K562 (cell line): Measurements from ENCODE around the gene NF1. TPM values are rescaled to one million over a fixed set of nuclear protein-coding genes. Genes with fewer than 3 reads are reported as not detected.
A peak's percentile ranks its signal among the peaks of the same experiment; 100 is the strongest.

Experiments used
- ATAC-seq: fragments of 200-7000 bp; cut with Tn5 transposase; 3 replicates; pipeline ENCODE4 v1.9.1; 2020; ENCODE audit warnings: moderate library complexity
- BruUV-seq: library from RNA; stranded (reverse); fragments of 400-500 nt; replicated peaks from 2 replicates; lab custom pipeline; 2021; lab: Mats Ljungman, UMichigan
- CTCF ChIA-PET: fragments of 300-600 bp; formaldehyde crosslinking; extraction: SDS; loops from one replicate; lab custom pipeline; 2021; ENCODE audit warnings: low intra/inter-chr PET ratio; lab: Yijun Ruan, JAX
- POLR2A ChIA-PET: fragments of 300-600, 350-650 bp; sonication (Branson Sonifier 250); formaldehyde crosslinking; extraction: SDS; loops from one replicate; lab custom pipeline; 2021; ENCODE audit warnings: antibody characterized with exemption, inconsistent platforms; lab: Yijun Ruan, JAX
- DNase-seq, 4 experiments: peaks; one replicate each; pipeline versions ENCODE4 v3.0.0 to v3.0.0-alpha.2; 2011 to 2018; ENCODE audit warnings: low spot score in 3 of 4, mixed read lengths in 3 of 4; ENCODE audit errors: extremely low read depth in 1 of 4
- FAIRE-seq: peaks from 2 replicates; lab custom pipeline; 2011; peaks lifted over from hg19 to GRCh38; lab: Jason Lieb, UNC
- H2AFZ ChIP-seq: 2 replicates; pipeline ENCODE4 v1.6.0; 2011; ENCODE audit warnings: low read depth, low read length, control low read depth, inconsistent platforms
- H3K27ac ChIP-seq: fragments of 200-600 bp; 3 replicates; pipeline ENCODE4 v1.8.0; 2011; ENCODE audit warnings: low read depth, mild to moderate bottlenecking, control low read depth, inconsistent platforms, low read length, moderate library complexity, mixed read lengths; ENCODE audit errors: extremely low read depth
- H3K27me3 ChIP-seq, 2 experiments: fragments of 300-600 bp in 1 of 2; 2 replicates in 1 of 2; 3 replicates in 1 of 2; pipeline versions ENCODE4 v1.6.0 to v1.8.0; 2011; ENCODE audit warnings: inconsistent platforms in 2 of 2, low read length in 2 of 2, mild to moderate bottlenecking in 1 of 2, mixed read lengths in 1 of 2, moderate library complexity in 1 of 2; ENCODE audit not compliant: control insufficient read depth in 2 of 2, insufficient read depth in 2 of 2
- H3K36me3 ChIP-seq: fragments of 300-600 bp; 3 replicates; pipeline ENCODE4 v1.8.0; 2011; ENCODE audit warnings: mild to moderate bottlenecking, low read length, inconsistent platforms; ENCODE audit not compliant: control insufficient read depth, insufficient read depth
- H3K4me1 ChIP-seq, 2 experiments: fragments of 200-600 bp in 1 of 2; replicated peaks in 1 of 2; 2 replicates in 1 of 2; 3 replicates in 1 of 2; pipeline versions ENCODE4 v1.5.1 to v1.8.0; 2011; ENCODE audit warnings: inconsistent platforms in 2 of 2, low read length in 2 of 2, mild to moderate bottlenecking in 1 of 2, mixed read lengths in 1 of 2, moderate library complexity in 1 of 2; ENCODE audit not compliant: control insufficient read depth in 2 of 2, insufficient read depth in 2 of 2
- H3K4me2 ChIP-seq: 2 replicates; pipeline ENCODE4 v1.6.1; 2011; ENCODE audit warnings: low read length, control low read depth, inconsistent platforms, mixed read lengths; ENCODE audit not compliant: insufficient read depth
- H3K4me3 ChIP-seq: fragments of 200-600 bp; sonication (generic), shearing (Covaris generic); 2 replicates; pipeline ENCODE4 v1.5.1; 2016; ENCODE audit warnings: control low read depth, inconsistent platforms
- H3K79me2 ChIP-seq: fragments of 200-600 bp; 3 replicates; pipeline ENCODE4 v1.8.0; 2011; ENCODE audit warnings: low read length, inconsistent platforms; ENCODE audit not compliant: control insufficient read depth, insufficient read depth
- H3K9ac ChIP-seq, 2 experiments: 2 replicates each; pipeline versions ENCODE4 v1.6.0 to v1.6.1; 2011; ENCODE audit warnings: low read depth in 2 of 2, low read length in 2 of 2, control low read depth in 1 of 2, inconsistent platforms in 1 of 2, mild to moderate bottlenecking in 1 of 2, mixed read lengths in 1 of 2; ENCODE audit not compliant: insufficient read depth in 1 of 2
- H3K9me1 ChIP-seq: one replicate; pipeline ENCODE4 v1.6.0; 2011; ENCODE audit warnings: inconsistent platforms, mild to moderate bottlenecking, low read length, moderate library complexity; ENCODE audit not compliant: control insufficient read depth, insufficient read depth
- H3K9me3 ChIP-seq: replicated peaks from 2 replicates; pipeline ENCODE4 v1.5.1; 2011; ENCODE audit warnings: low read depth, low read length, inconsistent platforms; ENCODE audit not compliant: control insufficient read depth, insufficient read depth
- H4K20me1 ChIP-seq: replicated peaks from 2 replicates; pipeline ENCODE4 v1.6.1; 2011; ENCODE audit warnings: low read length, inconsistent platforms, mixed read lengths; ENCODE audit not compliant: control insufficient read depth, insufficient read depth
- BRD4 ChIP-seq: fragments of 200-600 bp; sonication (generic); IDR thresholded peaks from 2 replicates; pipeline ENCODE4 v1.6.1; 2017; ENCODE audit warnings: inconsistent platforms
- CBFB ChIP-seq: sonication (generic); formaldehyde crosslinking; IDR thresholded peaks from 2 replicates; pipeline ENCODE4 v1.4.0; 2020; ENCODE audit warnings: mild to moderate bottlenecking, missing genetic modification reagents
- IRF1 ChIP-seq: sonication (generic); formaldehyde crosslinking; IDR thresholded peaks from 2 replicates; pipeline ENCODE4 v1.8.0; 2022; ENCODE audit warnings: missing genetic modification reagents, mild to moderate bottlenecking, borderline replicate concordance
- MAFK ChIP-seq: IDR thresholded peaks from 2 replicates; pipeline ENCODE4 v1.6.1; 2011; ENCODE audit warnings: low read length, improper control_type of control experiment
- NCOR1 ChIP-seq: fragments of 450-650 bp; IDR thresholded peaks from 2 replicates; pipeline ENCODE4 v1.6.1; 2016; ENCODE audit warnings: mild to moderate bottlenecking, moderate library complexity
- NFIC ChIP-seq: fragments of 450-650 bp; IDR thresholded peaks from 2 replicates; pipeline ENCODE4 v1.6.1; 2017; ENCODE audit warnings: mild to moderate bottlenecking, inconsistent platforms
- POLR2AphosphoS5 ChIP-seq: IDR thresholded peaks from 2 replicates; pipeline ENCODE4 v1.6.1; 2011; ENCODE audit warnings: mild to moderate bottlenecking, low read depth, low read length, moderate library complexity; ENCODE audit not compliant: control insufficient read depth, insufficient read depth
- POLR3G ChIP-seq: IDR thresholded peaks from 2 replicates; pipeline ENCODE4 v1.6.1; 2011; ENCODE audit not compliant: insufficient read length, insufficient replicate concordance; ENCODE audit errors: extremely low read depth
- RUNX1 ChIP-seq: sonication (generic); IDR thresholded peaks from 2 replicates; pipeline ENCODE4 v1.6.1; 2016; ENCODE audit warnings: antibody characterized with exemption, low read depth
- SAFB2 ChIP-seq: fragments of 200-400 bp; formaldehyde crosslinking; IDR thresholded peaks from 2 replicates; pipeline ENCODE4 v1.6.1; 2018; ENCODE audit warnings: borderline replicate concordance, low read length, low read depth, moderate library complexity; ENCODE audit not compliant: severe bottlenecking
- SMARCB1 ChIP-seq: IDR thresholded peaks from 2 replicates; pipeline ENCODE4 v1.6.1; 2011; ENCODE audit warnings: improper control_type of control experiment, low read depth; ENCODE audit not compliant: insufficient read length
- SMARCC2 ChIP-seq: fragments of 450-650 bp; IDR thresholded peaks from 2 replicates; pipeline ENCODE4 v1.6.1; 2017; ENCODE audit warnings: antibody characterized with exemption, moderate library complexity, mild to moderate bottlenecking, low read depth
- TRIM28 ChIP-seq: fragments of 450-650 bp; IDR thresholded peaks from 2 replicates; pipeline ENCODE4 v1.6.1; 2017
- ZBTB8A ChIP-seq: fragments of 450-650 bp; IDR thresholded peaks from 2 replicates; pipeline ENCODE4 v1.6.1; 2018; ENCODE audit warnings: mild to moderate bottlenecking, moderate library complexity; ENCODE audit not compliant: partially characterized antibody
- ZKSCAN3 ChIP-seq: fragments of 250-450 bp; sonication (Bioruptor Pico); IDR thresholded peaks from 2 replicates; pipeline ENCODE4 v1.4.0; 2020
- ZNF121 ChIP-seq: sonication (generic); formaldehyde crosslinking; conservative IDR thresholded peaks from 2 replicates; pipeline ENCODE4 v1.8.0; 2022; ENCODE audit warnings: missing genetic modification reagents
- ZNF766 ChIP-seq: fragments of 200-800 bp; sonication (Bioruptor generic); conservative IDR thresholded peaks from 2 replicates; pipeline ENCODE4 v1.6.1; 2016; ENCODE audit warnings: missing genetic modification characterization, missing compliant biosample characterization
- ZNF77 ChIP-seq: fragments of 250-450 bp; sonication (Bioruptor Pico); IDR thresholded peaks from 2 replicates; pipeline ENCODE4 v1.5.0; 2020
- WGBS: fragments of 100-300 bp; shearing (Covaris generic); methylation state at CpG from one replicate; pipeline ENCODE4 v1.1.6; 2016; ENCODE audit warnings: low coverage, mixed read lengths; ENCODE audit not compliant: insufficient coverage; ENCODE audit errors: missing lambda C conversion rate; 5-methylcytosine and 5-hydroxymethylcytosine counted together
- in situ Hi-C: fragments of 300-500 bp; cut with MboI; formaldehyde crosslinking; loops from 4 replicates; pipeline ENCODE4 v1.15.0; 2018; ENCODE audit warnings: inconsistent platforms, mixed read lengths
- intact Hi-C: fragments of 100-400 bp; cut with micrococcal nuclease; formaldehyde crosslinking; loops from 2 replicates; pipeline ENCODE4 v1.14.2; 2022
- polyA plus RNA-seq, 8 experiments: library from polyadenylated mRNA; depleted of rRNA in 4 of 8; stranded (reverse) in 5 of 8; unstranded in 3 of 8; fragments of >200 nt; fragmentation: Nextera tagmentation in 2 of 8; fragmentation: Illumina TruSeq in 1 of 8; extraction: Ambion mirVana in 2 of 8; extraction: Trizol in 1 of 8; gene quantifications; 2 replicates each; pipeline versions ENCODE4 v1.2.1 to v1.2.3, GENCODE V29; 2011 to 2014; ENCODE audit warnings: inconsistent platforms in 1 of 8, missing spikeins in 1 of 8
- total RNA-seq, 7 experiments: library from RNA; depleted of rRNA in 6 of 7; stranded (reverse); fragments of >200 nt in 6 of 7; fragmentation: Illumina TruSeq in 2 of 7; extraction: Trizol in 2 of 7; gene quantifications; 2 replicates each; pipeline versions ENCODE4 v1.2.1 to v1.2.3, GENCODE V29; 2011 to 2021; ENCODE audit warnings: low replicate concordance in 1 of 7

The NF1 gene
- total and polyA plus RNA-seq, 9 of the 15 experiments (the other 6 are each of a cell fraction or from before 2014, with no cell fraction given): 3.4 to 41.9 (median 24.3) TPM

DNA sequence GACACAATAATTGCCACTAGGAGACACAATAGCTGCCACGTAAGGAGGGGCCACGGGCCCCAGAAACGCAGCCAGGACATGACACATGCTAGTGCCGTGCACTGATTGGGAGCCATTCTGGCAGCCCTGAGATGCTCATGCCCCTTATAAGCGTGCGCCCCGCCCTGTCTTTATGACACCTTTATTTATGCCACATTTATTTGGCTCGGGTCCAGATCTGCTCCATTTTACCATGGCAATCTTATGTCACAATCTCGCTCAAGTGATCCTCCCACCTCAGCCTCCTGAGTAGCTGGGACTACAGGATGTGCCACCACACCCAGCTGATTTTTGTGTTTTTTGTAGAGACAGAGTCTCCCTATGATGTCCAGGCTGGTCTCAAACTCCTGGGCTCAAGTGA lies 43.8 kb upstream of the NF1 start:
- WGBS: 75% methylated on average over 9 of the region's 9 CpGs
- Histone ChIP-seq H3K4me1 (peaks cover 5 to 21% of the 10 kb centered on the region in 2 experiments; a peak in 4 of 5 replicates), H3K4me2 (no peak overlapping the region), H3K9ac (no peak overlapping the region), H3K79me2 (no peaks in the 10 kb centered on the region), H4K20me1 (no peaks in the 10 kb centered on the region), H3K9me1 (no peaks in the 10 kb centered on the region), H3K9me3 (no peaks in the 10 kb centered on the region), H2AFZ (no peak overlapping the region), H3K27ac (no peak overlapping the region), H3K36me3 (no peaks in the 10 kb centered on the region)
- intact Hi-C loops: no loop called here
- in situ Hi-C loops: no loop called here
- no peak for FAIRE-seq
- no TSS peak for BruUV-seq
- DNase-seq: no peak
- no peak for ATAC-seq
- POLR2A ChIA-PET: no interaction called here
- TF ChIP-seq NFIC (peak; percentile 65), NCOR1 (no peak)
- TF ChIP-seq, all 486 proteins: peak for 1
- H3K27me3 ChIP-seq: no peaks in the 10 kb centered on the region
- CTCF ChIA-PET: no interaction called here
- no peak overlapping the region for H3K4me3 ChIP-seq

GRCh38 chr17:31051506-31051905 lies 43.3 kb upstream of the NF1 start:
- CTCF ChIA-PET: no interaction called here
- no TSS peak for BruUV-seq
- no peaks in the 10 kb centered on the region for H4K20me1 ChIP-seq
- no peaks in the 10 kb centered on the region for H3K79me2 ChIP-seq
- H3K4me1 ChIP-seq: peaks cover 5 to 21% of the 10 kb centered on the region in 2 experiments; a peak in 4 of 5 replicates
- no peak overlapping the region for H3K4me3 ChIP-seq
- H3K27me3 ChIP-seq: no peaks in the 10 kb centered on the region
- H2AFZ ChIP-seq: peak overlapping the region; percentile 66; the same call in 1 of the 2 replicates
- H3K27ac ChIP-seq: no peak overlapping the region
- H3K9me3 ChIP-seq: no peaks in the 10 kb centered on the region
- no peaks in the 10 kb centered on the region for H3K36me3 ChIP-seq
- WGBS: 74% methylated on average over 2 of the region's 2 CpGs
- H3K9me1 ChIP-seq: no peaks in the 10 kb centered on the region
- POLR2A ChIA-PET: interaction anchor here (1.1 to 2.2 kb wide), 2 partner anchors 33 to 39 kb away, joined by 3 to 4 read pairs; no protein-coding TSS in a partner anchor
- ATAC-seq (no peak), DNase-seq (no peak), FAIRE-seq (no peak)
- H3K9ac ChIP-seq: no peak overlapping the region
- in situ Hi-C loops: no loop called here
- intact Hi-C loops: no loop called here
- no peak overlapping the region for H3K4me2 ChIP-seq
- TF ChIP-seq ZKSCAN3 (CRISPR knock-in tag): no peak
- TF ChIP-seq CBFB (CRISPR knock-in tag): no peak
- TF ChIP-seq IRF1 (CRISPR knock-in tag): no peak
- no peak for TF ChIP-seq ZNF766 (CRISPR knock-in tag)
- TF ChIP-seq POLR2AphosphoS5: no peak
- TF ChIP-seq ZNF77: no peak
- TF ChIP-seq RUNX1: no peak
- no peak for TF ChIP-seq MAFK
- TF ChIP-seq POLR3G: no peak
- no peak for TF ChIP-seq SMARCC2
- TF ChIP-seq ZBTB8A: no peak
- no peak for TF ChIP-seq TRIM28
- TF ChIP-seq SAFB2: no peak
- TF ChIP-seq SMARCB1: no peak
- no peak for TF ChIP-seq ZNF121 (CRISPR knock-in tag)
- TF ChIP-seq BRD4: no peak
